ENCODE results near the gene C1orf167.

DNA sequence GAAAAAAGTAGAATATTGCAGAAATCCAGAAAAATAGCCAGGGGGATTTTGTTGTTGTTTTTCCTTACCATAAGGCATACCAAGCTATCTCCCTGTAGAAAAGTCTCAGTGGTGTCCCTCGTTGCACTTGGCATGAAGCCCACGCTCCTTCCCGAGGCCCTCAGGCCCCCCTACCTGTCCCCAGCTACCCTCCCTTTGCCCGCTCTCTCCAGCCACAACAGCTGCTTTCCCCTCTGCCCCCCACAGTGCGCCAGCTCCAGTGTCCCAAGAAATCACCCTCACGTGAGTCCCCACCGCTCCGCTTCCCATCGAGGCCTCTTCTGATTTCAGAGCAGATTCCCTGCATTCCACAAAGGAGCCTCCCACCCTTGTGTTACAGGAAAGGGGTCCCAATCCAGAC, 17.7 kb upstream of the C1orf167 start:
- TF ChIP-seq, protein P1, sequence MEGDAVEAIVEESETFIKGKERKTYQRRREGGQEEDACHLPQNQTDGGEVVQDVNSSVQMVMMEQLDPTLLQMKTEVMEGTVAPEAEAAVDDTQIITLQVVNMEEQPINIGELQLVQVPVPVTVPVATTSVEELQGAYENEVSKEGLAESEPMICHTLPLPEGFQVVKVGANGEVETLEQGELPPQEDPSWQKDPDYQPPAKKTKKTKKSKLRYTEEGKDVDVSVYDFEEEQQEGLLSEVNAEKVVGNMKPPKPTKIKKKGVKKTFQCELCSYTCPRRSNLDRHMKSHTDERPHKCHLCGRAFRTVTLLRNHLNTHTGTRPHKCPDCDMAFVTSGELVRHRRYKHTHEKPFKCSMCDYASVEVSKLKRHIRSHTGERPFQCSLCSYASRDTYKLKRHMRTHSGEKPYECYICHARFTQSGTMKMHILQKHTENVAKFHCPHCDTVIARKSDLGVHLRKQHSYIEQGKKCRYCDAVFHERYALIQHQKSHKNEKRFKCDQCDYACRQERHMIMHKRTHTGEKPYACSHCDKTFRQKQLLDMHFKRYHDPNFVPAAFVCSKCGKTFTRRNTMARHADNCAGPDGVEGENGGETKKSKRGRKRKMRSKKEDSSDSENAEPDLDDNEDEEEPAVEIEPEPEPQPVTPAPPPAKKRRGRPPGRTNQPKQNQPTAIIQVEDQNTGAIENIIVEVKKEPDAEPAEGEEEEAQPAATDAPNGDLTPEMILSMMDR (IDR thresholded peaks at IDR 0.05) = no peak
- no peak for TF ChIP-seq POLR2A (IDR thresholded peaks at IDR 0.05)

Data from testis (tissue), 2 donors.